Neural cell (in vitro differentiated cells): Measurements from ENCODE around the gene LSM6. TPM values are rescaled to one million over a fixed set of nuclear protein-coding genes. Genes with fewer than 3 reads are reported as not detected.

Experiments used
- H2AFZ ChIP-seq: fragments of 200-600, 300-800 bp; sonication (generic), shearing (Covaris generic); 2 replicates; pipeline ENCODE4 v1.6.0; 2014; ENCODE audit warnings: low read depth, mild to moderate bottlenecking, antibody characterized with exemption, low read length, moderate library complexity
- H3F3A ChIP-seq: fragments of 200-600 bp; shearing (Covaris generic); 2 replicates; pipeline ENCODE4 v1.6.1; 2016; ENCODE audit warnings: mild to moderate bottlenecking, moderate library complexity, mixed read lengths, antibody characterized with exemption, low read length; ENCODE audit not compliant: insufficient read depth, poor library complexity, severe bottlenecking
- H3K27ac ChIP-seq: fragments of 200-600, 300-800 bp; sonication (generic), shearing (Covaris generic); 2 replicates; pipeline ENCODE4 v1.5.1; 2014; ENCODE audit warnings: mild to moderate bottlenecking, low read length, moderate library complexity
- H3K27me3 ChIP-seq: fragments of 300-800, 200-600 bp; sonication (generic), shearing (Covaris generic); 2 replicates; pipeline ENCODE4 v1.6.0; 2014; ENCODE audit warnings: mild to moderate bottlenecking, low read depth, low read length, moderate library complexity; ENCODE audit not compliant: insufficient read depth
- H3K36me3 ChIP-seq: fragments of 300-800, 200-600 bp; sonication (generic), shearing (Covaris generic); 2 replicates; pipeline ENCODE4 v1.5.1; 2014; ENCODE audit warnings: mild to moderate bottlenecking, antibody characterized with exemption, low read length, moderate library complexity; ENCODE audit not compliant: insufficient read depth
- H3K4me2 ChIP-seq: fragments of 300-800, 200-600 bp; sonication (generic), shearing (Covaris generic); 2 replicates; pipeline ENCODE4 v1.6.0; 2014; ENCODE audit warnings: mild to moderate bottlenecking, low read length
- H3K4me3 ChIP-seq: fragments of 300-800, 200-600 bp; sonication (generic), shearing (Covaris generic); 2 replicates; pipeline ENCODE4 v1.5.1; 2014; ENCODE audit warnings: mild to moderate bottlenecking, low read length, moderate library complexity
- H3K79me2 ChIP-seq: fragments of 200-600 bp; shearing (Covaris generic); replicated peaks from 2 replicates; pipeline ENCODE4 v1.6.0; 2014; ENCODE audit warnings: mild to moderate bottlenecking, low read length, moderate library complexity; ENCODE audit not compliant: insufficient read depth
- H3K9ac ChIP-seq: fragments of 300-800, 200-600 bp; sonication (generic), shearing (Covaris generic); 2 replicates; pipeline ENCODE4 v1.6.1; 2016; ENCODE audit warnings: mild to moderate bottlenecking, low read length, mixed read lengths
- H3K9me2 ChIP-seq: fragments of 200-600 bp; shearing (Covaris generic); 2 replicates; pipeline ENCODE4 v1.6.1; 2016; ENCODE audit warnings: mild to moderate bottlenecking, low read length, mixed read lengths; ENCODE audit not compliant: insufficient read depth
- H3K9me3 ChIP-seq: fragments of 200-600, 300-800 bp; sonication (generic), shearing (Covaris generic); 2 replicates; pipeline ENCODE4 v1.6.1; 2016; ENCODE audit warnings: mild to moderate bottlenecking, mixed run types, low read length, moderate library complexity, mixed read lengths
- H4K20me1 ChIP-seq: fragments of 200-600 bp; shearing (Covaris generic); 2 replicates; pipeline ENCODE4 v1.6.1; 2016; ENCODE audit warnings: mild to moderate bottlenecking, mixed run types; ENCODE audit not compliant: insufficient read depth
- EP300 ChIP-seq: fragments of 450-650 bp; conservative IDR thresholded peaks from 2 replicates; pipeline ENCODE4 v1.6.1; 2014; ENCODE audit warnings: antibody characterized with exemption, mild to moderate bottlenecking, moderate library complexity; ENCODE audit not compliant: poor library complexity, severe bottlenecking
- EZH2 ChIP-seq: fragments of 200-600, 300-800 bp; shearing (Covaris generic), sonication (generic); IDR thresholded peaks from 2 replicates; pipeline ENCODE4 v1.6.1; 2014; ENCODE audit warnings: antibody characterized with exemption, low read length, borderline replicate concordance, mild to moderate bottlenecking; ENCODE audit not compliant: insufficient read depth, poor library complexity, severe bottlenecking
- MXI1 ChIP-seq: fragments of 450-650 bp; conservative IDR thresholded peaks from 2 replicates; pipeline ENCODE4 v1.6.1; 2014; ENCODE audit warnings: antibody characterized with exemption, mild to moderate bottlenecking; ENCODE audit not compliant: poor library complexity, severe bottlenecking
- POLR2AphosphoS5 ChIP-seq: IDR thresholded peaks from 2 replicates; pipeline ENCODE4 v1.6.1; 2012
- RAD21 ChIP-seq: fragments of 450-650 bp; conservative IDR thresholded peaks from 2 replicates; pipeline ENCODE4 v1.6.1; 2014; ENCODE audit warnings: antibody characterized with exemption, mild to moderate bottlenecking, moderate library complexity
- SMC3 ChIP-seq: fragments of 450-650 bp; conservative IDR thresholded peaks from 2 replicates; pipeline ENCODE4 v1.6.1; 2014; ENCODE audit warnings: antibody characterized with exemption, mild to moderate bottlenecking, moderate library complexity; ENCODE audit not compliant: poor library complexity
- TAF1 ChIP-seq: IDR thresholded peaks from 2 replicates; pipeline ENCODE4 v1.6.1; 2012; ENCODE audit warnings: low read depth
- polyA plus RNA-seq: library from polyadenylated mRNA; depleted of rRNA; stranded (reverse); fragments of >200 nt; gene quantifications from 2 replicates; pipeline ENCODE4 v1.2.3, GENCODE V29; 2014
- TF ChIP-seq, protein P1 (sequence below): IDR thresholded peaks from 2 replicates; pipeline ENCODE4 v1.6.1; 2012; ENCODE audit warnings: borderline replicate concordance
- TF ChIP-seq, protein P2 (sequence below): fragments of 450-650 bp; IDR thresholded peaks from 2 replicates; pipeline ENCODE4 v1.5.1; 2014; ENCODE audit warnings: antibody characterized with exemption, mild to moderate bottlenecking, moderate library complexity; ENCODE audit not compliant: poor library complexity, severe bottlenecking

Gene LSM6
- polyA plus RNA-seq, 1 donor from 2014 or later: 123 TPM

DNA sequence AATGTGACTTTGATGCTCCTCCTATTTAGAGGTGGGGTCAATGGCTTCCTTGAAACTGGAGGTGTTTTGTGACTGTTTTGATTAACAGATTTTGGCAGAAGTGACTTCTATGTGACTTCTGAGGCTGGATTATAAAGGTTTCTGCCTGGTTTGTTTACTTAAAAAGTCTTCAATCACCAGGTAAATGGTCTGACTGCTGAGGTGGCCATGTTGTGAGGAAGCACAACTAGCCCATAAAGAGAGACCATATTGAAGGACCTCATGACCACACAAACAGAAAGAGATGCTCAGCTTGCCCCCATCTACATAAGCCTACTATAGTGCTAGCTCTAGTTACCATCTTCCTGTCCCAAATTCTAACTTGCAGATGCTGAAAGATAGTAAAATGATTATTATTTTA, 14.3 kb upstream of the LSM6 start:
- Histone ChIP-seq H3K4me3 (no peak overlapping the region), H3K9me3 (no peaks in the 10 kb centered on the region)
- TF ChIP-seq MXI1: no peak
- TF ChIP-seq, protein P1, sequence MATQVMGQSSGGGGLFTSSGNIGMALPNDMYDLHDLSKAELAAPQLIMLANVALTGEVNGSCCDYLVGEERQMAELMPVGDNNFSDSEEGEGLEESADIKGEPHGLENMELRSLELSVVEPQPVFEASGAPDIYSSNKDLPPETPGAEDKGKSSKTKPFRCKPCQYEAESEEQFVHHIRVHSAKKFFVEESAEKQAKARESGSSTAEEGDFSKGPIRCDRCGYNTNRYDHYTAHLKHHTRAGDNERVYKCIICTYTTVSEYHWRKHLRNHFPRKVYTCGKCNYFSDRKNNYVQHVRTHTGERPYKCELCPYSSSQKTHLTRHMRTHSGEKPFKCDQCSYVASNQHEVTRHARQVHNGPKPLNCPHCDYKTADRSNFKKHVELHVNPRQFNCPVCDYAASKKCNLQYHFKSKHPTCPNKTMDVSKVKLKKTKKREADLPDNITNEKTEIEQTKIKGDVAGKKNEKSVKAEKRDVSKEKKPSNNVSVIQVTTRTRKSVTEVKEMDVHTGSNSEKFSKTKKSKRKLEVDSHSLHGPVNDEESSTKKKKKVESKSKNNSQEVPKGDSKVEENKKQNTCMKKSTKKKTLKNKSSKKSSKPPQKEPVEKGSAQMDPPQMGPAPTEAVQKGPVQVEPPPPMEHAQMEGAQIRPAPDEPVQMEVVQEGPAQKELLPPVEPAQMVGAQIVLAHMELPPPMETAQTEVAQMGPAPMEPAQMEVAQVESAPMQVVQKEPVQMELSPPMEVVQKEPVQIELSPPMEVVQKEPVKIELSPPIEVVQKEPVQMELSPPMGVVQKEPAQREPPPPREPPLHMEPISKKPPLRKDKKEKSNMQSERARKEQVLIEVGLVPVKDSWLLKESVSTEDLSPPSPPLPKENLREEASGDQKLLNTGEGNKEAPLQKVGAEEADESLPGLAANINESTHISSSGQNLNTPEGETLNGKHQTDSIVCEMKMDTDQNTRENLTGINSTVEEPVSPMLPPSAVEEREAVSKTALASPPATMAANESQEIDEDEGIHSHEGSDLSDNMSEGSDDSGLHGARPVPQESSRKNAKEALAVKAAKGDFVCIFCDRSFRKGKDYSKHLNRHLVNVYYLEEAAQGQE: no peak
- TF ChIP-seq TAF1: no peak
- TF ChIP-seq RAD21: no peak
- no peak for TF ChIP-seq EZH2
- TF ChIP-seq POLR2AphosphoS5: no peak

DNA sequence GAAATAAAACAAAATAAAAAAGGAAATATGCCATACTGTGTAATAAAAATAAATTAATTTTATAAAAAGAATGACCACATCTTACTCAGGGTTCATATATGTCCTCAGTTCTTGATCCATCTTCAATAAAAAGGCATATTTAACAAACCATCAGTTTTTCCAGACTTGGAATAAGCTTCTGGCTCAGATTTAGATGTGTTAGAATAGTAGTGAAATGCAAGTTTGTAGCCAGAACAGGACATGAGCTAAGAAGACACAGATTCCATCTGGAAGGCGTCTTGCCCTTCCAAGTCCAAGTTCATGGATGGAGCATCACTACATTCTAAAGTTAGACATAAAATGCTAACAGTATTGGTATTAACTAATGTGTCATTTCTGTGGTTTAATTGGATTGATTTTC, 10.3 kb upstream of the LSM6 start:
- no peaks in the 10 kb centered on the region for H3K9me3 ChIP-seq
- no peaks in the 10 kb centered on the region for H3K79me2 ChIP-seq
- H3K9me2 ChIP-seq: no peaks in the 10 kb centered on the region
- no peaks in the 10 kb centered on the region for H3K27me3 ChIP-seq
- H2AFZ ChIP-seq: no peak overlapping the region
- no peak overlapping the region for H3K4me2 ChIP-seq
- no peaks in the 10 kb centered on the region for H3K36me3 ChIP-seq
- no peak overlapping the region for H3K4me3 ChIP-seq
- H3K27ac ChIP-seq: no peak overlapping the region
- H3F3A ChIP-seq: no peaks in the 10 kb centered on the region
- H4K20me1 ChIP-seq: no peaks in the 10 kb centered on the region
- H3K9ac ChIP-seq: no peak overlapping the region
- TF ChIP-seq, protein P2, sequence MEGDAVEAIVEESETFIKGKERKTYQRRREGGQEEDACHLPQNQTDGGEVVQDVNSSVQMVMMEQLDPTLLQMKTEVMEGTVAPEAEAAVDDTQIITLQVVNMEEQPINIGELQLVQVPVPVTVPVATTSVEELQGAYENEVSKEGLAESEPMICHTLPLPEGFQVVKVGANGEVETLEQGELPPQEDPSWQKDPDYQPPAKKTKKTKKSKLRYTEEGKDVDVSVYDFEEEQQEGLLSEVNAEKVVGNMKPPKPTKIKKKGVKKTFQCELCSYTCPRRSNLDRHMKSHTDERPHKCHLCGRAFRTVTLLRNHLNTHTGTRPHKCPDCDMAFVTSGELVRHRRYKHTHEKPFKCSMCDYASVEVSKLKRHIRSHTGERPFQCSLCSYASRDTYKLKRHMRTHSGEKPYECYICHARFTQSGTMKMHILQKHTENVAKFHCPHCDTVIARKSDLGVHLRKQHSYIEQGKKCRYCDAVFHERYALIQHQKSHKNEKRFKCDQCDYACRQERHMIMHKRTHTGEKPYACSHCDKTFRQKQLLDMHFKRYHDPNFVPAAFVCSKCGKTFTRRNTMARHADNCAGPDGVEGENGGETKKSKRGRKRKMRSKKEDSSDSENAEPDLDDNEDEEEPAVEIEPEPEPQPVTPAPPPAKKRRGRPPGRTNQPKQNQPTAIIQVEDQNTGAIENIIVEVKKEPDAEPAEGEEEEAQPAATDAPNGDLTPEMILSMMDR: no peak
- TF ChIP-seq SMC3 (no peak), RAD21 (no peak), MXI1 (no peak), TAF1 (no peak), EP300 (no peak), POLR2AphosphoS5 (no peak), EZH2 (no peak)
- TF ChIP-seq, protein P1: no peak

More for the DNA sequence above, 14.3 kb upstream of the LSM6 start:
- H3K4me2 ChIP-seq: no peak overlapping the region
- H3K9ac ChIP-seq: no peak overlapping the region
- H3K27me3 ChIP-seq: no peaks in the 10 kb centered on the region
- no peaks in the 10 kb centered on the region for H3K9me2 ChIP-seq
- H3F3A ChIP-seq: no peaks in the 10 kb centered on the region
- H2AFZ ChIP-seq: no peak overlapping the region
- H3K27ac ChIP-seq: no peak overlapping the region
- no peaks in the 10 kb centered on the region for H4K20me1 ChIP-seq
- no peaks in the 10 kb centered on the region for H3K79me2 ChIP-seq
- no peaks in the 10 kb centered on the region for H3K36me3 ChIP-seq
